SH-SY5Y (cell line): ENCODE results near the gene ANKRD29.

Experiments used
- GATA2 ChIP-seq: IDR thresholded peaks from 2 replicates; pipeline ENCODE4 v1.6.1; 2011; ENCODE audit warnings: mild to moderate bottlenecking, low read depth, low read length
- GATA3 ChIP-seq: IDR thresholded peaks from 2 replicates; pipeline ENCODE4 v1.6.1; 2011; ENCODE audit warnings: low read depth, mild to moderate bottlenecking, low read length, moderate library complexity

ANKRD29 gene

GRCh38 chr18:23640052-23640451 lies 22.7 kb downstream of the ANKRD29 start:
- TF ChIP-seq GATA3 (no peak), GATA2 (no peak)

- TF ChIP-seq GATA3 = no peak
These were observed 26.7 kb downstream of the ANKRD29 start for GRCh38 chr18:23636071-23636399.

DNA sequence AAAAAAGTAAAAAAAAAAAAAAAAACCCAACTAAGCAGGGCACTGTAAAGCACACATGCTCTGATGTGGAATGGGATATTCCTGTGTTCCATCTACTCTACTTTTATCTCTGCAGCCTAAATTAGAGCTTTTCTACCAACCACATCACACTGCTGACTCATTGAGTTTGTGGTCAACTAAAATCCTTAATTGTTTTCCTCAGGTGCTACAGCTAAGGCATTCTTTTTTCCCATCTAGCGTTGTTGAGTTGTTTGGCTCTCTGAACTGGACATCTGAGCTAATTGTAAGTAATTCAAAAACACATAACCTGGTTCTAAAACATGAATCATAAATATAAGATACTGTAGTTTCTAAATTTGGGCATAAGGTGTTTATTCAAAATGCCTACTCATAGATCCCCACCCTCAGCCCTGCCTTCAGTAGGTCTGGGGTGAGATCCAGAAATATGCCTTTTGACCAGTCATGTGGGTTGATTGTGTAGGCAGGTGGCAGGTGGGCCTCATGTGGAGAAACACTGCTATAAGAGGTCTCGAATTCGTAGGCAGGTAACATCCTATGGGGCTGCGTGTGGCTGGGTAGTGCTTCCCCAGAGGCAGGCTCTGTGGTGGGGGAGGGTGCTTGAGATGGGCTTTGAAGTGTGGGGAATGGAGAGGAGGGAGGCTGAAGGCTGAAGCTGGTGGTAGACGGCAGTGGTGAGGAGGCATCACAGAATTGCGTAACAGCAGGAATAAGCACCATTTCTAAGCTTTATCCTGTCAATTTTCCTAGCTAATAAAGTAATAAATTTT lies 27.2 kb downstream of the ANKRD29 start:
- TF ChIP-seq GATA2 (no peak), GATA3 (no peak)

DNA sequence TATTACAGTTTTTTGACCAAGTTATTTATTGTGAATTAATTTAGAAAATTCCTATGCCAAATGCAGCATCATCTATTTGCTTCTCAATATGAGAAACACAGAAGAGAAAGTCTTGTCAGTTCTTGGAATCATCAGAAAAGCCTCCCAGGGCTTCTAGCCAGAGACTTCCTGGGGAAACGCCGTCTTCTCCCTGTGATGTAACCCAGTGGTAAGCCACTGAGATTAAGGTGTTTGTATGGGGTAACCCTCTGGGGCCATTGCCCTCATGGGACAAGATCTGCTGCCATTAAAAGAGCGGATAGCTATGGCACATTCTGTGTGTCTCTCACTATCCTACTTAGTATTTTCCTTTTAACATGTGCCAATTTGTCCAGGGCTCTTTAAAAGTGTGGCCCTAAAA lies 28.0 kb downstream of the ANKRD29 start:
- no peak for TF ChIP-seq GATA3
- TF ChIP-seq GATA2 = no peak

GRCh38 chr18:23632615-23633014 lies 30.1 kb downstream of the ANKRD29 start:
- TF ChIP-seq GATA3 (peak; percentile 86), GATA2 (peak; percentile 87)

GRCh38 chr18:23631746-23632145 lies 31.0 kb downstream of the ANKRD29 start:
- TF ChIP-seq GATA3 (no peak), GATA2 (no peak; the same call in 1 of the 2 replicates)

- no peak for TF ChIP-seq GATA3
- no peak for TF ChIP-seq GATA2
These were observed 31.4 kb downstream of the ANKRD29 start for GRCh38 chr18:23631312-23631711.

- TF ChIP-seq GATA3 = no peak
- TF ChIP-seq GATA2 = no peak
These were observed 33.2 kb downstream of the ANKRD29 start for GRCh38 chr18:23629444-23629946.

DNA sequence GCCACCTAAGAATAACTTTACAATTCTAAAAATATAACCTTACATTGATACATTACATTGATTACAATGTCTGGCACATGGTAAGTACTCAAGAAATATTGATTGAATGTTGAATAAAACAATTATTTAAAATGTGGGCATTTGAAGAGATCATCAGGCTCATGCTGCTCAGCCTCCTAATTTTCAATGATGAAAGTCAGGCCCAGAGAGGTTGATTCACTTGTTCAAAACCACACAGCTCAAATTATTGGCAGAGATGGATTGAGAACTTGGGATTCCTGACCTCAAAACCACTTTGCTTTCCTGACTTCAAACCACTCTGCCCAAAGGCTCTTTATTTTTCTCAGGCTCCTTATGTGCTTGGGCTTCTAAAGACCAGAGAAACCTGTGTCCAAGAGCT lies 34.7 kb downstream of the ANKRD29 start:
- TF ChIP-seq GATA3 (no peak), GATA2 (no peak)

- TF ChIP-seq GATA2 (no peak), GATA3 (no peak)
These were observed 35.4 kb downstream of the ANKRD29 start for GRCh38 chr18:23627321-23627720.

DNA sequence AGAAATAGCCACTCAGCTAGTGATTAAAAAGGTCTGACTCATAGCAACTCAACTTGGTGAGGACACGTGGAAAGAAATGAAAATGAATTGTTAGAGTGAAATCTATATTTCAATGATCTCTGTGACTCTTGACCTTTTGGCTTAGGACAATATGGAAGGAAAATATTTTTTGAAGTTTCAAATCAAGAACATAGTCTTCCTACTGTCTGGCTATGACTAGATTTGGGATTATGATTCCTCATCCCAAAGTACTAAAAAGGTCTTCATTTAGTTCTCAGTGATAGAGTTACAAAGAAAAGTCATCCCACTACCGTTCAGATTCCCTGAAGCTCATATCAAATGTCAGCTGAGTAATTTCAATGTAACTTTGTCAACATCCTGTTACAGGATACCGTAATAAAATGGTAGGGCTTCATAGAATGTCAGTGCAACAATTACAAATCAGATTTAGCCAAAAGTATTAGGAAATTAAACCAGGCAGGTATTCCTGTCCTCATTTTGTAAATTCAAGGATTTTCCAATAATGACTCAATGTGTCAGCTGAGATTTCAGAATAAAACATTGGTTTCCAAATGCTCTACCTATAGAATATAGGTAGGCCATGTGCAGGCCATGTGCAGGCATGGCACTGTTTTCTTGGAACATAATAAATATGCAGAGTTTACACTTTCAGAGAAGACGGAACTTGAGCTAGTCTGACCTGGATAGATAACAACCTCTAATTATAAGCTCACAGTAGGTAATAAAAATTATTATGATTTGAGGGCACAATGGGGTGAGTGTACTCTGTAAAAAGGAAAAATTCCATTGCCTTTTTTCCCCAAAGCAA lies 36.0 kb downstream of the ANKRD29 start:
- TF ChIP-seq GATA3 (no peak), GATA2 (no peak)

DNA sequence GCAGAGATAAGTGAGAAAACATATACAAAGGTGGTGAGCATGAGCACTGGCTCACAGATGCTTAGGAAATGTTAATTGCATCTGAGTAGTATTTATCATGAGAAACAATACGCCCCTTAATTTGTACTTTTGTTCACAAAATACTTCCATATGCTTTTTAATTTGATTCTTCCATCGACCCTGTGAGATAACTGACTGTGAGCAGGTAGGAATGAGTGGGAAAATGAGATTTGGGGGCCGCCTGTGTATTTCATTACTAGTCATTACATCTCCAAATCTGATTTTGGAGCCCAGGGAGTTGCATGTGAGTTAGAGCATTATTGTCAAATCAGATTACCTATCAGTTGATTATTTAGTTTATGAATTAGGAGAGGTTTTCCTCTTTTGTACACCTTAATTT lies 39.7 kb downstream of the ANKRD29 start:
- peak; percentile 79 for TF ChIP-seq GATA2
- peak; percentile 80 for TF ChIP-seq GATA3

DNA sequence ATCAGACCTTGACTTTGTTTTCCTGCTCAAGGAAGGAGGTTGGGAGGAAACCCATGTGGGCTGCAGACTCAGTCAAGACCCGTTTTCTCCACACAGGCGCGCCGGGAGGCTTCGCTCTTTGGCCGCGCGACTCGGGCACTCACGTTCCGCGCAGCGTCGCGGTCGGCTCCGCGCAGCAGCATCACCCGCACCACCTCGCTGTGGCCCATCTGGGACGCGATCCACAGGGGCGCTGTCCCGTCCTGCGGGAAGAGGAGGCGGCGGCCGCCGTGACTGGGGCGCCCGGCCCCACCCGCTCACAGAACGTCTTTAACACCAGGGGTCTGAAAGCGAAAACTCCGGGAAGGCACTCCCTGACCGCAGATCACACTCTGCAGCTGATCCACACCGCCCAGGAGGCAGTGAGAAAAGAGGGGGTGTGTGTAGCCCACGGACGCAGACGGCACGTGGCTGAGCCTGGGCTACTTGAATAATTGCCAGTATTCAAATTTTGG lies 43.3 kb downstream of the ANKRD29 start:
- no peak for TF ChIP-seq GATA2

DNA sequence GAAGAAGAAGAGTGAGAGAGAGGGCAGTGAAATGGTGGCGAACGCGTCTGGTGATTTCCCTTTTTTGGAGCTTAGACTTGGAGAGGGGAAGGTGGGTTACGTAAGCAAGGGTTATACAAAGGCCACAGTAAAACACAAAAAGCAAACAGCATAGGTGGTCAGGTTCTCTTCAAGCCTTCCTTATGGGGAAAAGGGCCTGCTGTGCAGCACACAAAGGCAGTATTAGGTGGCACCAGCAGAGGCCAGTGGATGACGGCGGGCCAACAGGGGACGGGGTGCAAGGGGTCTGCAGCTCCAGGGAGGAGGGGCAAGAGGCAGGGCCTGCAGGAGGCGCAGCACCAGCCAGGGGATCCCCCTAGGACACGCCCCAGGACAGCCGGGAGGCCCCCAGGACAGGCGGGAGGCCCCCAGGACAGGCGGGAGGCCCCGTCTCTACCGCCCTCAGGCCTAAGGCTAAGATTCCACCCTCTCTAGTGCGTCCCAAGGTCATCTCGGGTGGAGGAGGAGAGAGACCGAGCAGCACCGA lies 43.8 kb downstream of the ANKRD29 start:
- no peak for TF ChIP-seq GATA2
- TF ChIP-seq GATA3 = no peak
